SHP77 (cell line): ENCODE data around the gene MTTP.

Source experiments
- DNase-seq, 2 experiments: peaks; one replicate each; lab custom pipeline; 2025; lab: John Stamatoyannopoulos, UW

Gene MTTP

DNA sequence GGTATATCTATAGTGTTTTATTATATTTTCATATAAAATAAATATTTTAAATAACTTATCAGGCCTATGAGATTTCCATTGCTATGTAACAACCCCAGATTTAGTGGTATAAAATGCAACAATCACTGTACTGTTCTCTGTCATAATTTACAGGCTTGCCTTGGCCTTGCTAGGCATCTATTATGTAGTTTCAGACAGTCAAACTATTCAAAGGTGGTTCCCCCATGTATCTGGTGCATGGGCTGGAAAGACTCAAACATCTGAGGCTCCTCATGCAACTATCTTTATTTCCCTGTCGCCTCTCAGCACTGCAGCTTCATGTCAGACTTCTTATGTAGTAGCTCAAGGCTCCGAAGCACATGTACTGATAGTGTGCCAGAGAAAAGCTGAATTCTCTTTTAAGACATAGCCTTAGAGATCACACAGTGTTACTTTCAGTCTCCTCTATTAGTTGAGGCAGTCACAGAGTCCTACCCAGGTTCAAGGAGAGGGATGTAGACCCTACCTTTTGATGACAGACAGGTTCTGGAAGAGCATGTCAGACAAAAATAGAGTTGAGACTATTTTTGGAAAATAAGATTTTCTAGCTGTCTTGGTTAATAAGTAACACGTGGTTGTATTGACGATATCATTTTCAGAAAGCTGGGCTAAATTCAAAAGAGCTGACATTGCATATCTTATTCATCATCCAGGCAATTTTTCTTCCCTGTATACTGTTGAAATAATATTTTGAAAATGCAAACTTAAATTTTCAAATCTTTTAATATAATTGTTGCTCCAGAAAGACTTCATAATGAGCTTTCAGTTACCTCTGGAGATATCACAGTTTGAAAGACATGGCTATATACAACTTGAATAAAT is 19.4 kb downstream of the MTTP start:
- no peak for DNase-seq

DNA sequence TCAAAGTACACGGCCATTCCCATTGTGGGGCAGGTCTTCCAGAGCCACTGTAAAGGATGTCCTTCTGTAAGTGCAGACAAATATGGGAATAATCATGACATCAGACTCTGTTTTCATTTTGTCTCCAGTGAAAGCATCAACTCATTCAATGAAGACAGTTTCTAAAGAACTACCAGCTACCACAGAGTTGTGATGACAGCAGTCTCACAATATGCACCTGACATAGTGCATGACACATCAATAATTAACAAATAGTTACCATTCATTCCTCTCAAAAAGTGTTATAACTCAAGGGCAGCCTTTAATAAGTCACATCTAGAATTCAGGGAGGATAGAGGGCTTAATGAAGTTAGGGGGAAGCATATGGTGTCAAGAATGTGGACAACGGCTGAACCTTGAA is 20.2 kb downstream of the MTTP start:
- no peak for DNase-seq

DNA sequence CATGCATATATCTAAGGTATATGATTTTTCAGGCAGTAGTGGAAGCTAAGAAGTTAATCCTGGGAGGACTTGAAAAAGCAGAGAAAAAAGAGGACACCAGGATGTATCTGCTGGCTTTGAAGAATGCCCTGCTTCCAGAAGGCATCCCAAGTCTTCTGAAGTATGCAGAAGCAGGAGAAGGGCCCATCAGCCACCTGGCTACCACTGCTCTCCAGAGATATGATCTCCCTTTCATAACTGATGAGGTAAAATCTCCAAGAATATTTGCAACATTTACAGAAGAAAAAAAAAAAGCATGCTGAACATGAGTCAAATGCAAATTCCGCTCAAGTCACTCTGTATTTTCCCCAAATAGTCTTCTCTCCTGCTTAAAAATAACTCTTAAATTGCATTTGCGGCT is 32.1 kb downstream of the MTTP start:
- DNase-seq, result no peak

DNA sequence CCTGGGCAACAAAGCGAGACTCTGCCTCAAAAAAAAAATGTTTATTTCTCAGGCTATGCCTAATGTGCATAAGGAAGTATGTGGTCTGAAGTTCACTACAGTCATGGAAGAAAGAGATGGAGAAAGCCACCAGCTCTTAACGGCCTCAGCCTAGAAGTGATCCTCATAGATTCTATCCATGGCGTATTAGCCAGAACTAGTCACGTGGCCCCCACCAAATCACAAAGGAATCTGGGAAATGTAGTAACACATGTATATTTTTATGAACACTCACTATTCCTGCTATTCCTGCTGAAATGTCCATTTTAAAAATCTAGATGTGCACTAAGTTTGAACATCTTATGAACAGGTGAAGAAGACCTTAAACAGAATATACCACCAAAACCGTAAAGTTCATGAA is 33.8 kb downstream of the MTTP start:
- DNase-seq, result no peak

DNA sequence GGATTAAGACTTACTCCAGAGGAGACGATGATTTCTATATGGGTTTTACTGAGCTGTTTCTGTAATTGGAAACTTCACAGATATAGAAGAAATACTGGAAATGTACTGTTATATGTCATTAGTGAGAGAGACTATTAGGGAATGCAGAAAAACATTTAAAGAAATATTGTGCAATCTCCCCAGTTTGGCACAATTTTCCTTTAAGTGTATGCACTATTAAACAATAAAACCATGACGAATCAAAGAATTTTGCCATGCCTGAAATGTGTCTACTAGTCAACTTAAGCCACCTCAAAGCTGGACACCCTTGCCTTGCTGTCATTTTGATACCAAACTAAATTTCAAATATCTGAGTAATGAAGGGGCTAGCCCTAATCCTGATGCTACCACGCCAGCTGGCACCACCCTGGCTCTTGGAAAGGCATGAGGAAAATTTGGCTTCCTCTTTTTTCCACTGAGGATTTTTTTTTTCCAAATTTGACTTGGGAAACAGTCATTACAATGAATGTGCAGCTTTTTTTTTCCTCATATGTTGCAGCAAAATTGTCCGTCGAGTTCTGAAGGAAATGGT is 36.1 kb downstream of the MTTP start:
- DNase-seq, result no peak

- DNase-seq, result no peak
Measured at GRCh38 chr4:99612281-99612680, 37.7 kb downstream of the MTTP start.

DNA sequence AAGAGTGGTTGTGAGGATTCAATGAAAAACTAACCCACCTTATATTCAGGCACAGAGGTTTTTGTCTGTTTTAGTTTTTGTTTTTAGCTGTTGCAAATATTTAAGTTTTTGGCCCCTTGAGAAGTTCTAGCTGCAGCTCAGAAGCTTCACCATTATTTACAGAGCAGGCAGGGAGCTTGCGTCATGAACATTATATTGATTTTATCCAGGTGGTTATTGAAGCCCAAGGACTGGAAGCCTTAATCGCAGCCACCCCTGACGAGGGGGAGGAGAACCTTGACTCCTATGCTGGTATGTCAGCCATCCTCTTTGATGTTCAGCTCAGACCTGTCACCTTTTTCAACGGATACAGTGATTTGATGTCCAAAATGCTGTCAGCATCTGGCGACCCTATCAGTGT is 38.1 kb downstream of the MTTP start:
- no peak for DNase-seq

DNA sequence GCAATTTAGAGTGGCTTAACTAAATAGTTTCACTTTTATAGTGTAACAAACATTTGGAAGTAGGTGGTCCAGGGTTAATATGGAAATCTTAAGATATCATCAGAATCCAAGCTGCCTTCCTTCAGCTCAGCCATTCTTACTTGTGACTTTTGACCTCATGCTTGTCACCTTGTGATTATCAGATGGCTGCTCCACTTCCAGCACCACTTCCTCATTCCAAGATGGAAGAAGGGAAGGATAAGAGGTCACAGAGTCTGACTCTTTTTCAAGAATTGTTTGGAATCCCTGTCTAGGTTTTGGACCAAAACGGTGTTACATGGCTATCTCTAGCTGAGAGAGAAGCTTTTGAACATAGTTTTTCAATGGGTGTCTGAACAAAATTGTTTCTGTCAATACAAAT is 39.9 kb downstream of the MTTP start:
- DNase-seq, result no peak

DNA sequence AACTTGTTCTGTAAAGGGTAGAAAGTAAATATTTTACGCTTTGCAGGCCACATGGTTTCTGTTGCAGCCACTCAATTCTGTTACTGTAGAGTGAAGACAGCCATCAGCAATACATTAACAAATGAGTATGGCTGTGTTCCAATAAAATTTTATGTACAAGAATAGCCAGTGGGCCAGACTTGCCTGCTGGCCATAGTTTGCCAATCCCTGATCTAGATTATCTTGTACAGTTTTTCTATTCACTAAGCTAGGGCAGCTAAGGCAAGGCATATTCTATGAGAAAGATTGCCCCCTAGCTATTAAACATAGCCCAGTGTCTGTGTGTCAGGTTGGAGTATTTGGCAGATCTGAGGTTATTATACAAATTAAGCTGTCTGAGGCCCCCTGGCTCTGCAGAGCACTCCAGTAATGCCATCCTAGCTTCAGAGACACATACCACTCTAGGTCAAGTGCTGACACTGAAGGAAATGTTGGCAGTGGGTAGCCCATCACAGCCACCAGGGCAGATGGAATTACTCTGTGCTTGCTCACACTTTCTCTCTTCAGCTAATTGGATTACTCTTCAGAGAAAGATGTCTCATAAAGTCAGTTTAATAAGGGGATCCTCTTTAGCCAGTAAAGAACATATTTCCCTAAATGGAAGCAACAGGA is 40.7 kb downstream of the MTTP start:
- no peak for DNase-seq

DNA sequence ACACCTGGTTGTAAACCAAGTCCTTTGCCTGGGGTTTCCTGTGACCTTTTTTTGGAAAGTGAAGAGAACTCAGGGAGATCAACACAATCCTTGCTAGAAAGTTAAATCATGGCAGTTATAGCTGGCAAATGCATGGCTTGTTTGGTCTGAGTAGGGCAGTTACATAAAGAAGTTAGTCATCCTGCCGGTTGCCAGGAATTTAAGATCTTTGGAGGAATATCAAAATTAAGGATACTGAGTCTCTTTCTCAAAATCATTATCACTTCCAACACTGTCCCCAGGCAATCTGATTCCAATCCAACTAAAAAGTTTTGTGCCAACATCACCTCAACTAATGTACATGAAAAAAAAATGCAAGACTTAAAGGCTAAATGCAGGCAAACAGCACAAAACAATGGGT is 42.8 kb downstream of the MTTP start:
- DNase-seq, result no peak

DNA sequence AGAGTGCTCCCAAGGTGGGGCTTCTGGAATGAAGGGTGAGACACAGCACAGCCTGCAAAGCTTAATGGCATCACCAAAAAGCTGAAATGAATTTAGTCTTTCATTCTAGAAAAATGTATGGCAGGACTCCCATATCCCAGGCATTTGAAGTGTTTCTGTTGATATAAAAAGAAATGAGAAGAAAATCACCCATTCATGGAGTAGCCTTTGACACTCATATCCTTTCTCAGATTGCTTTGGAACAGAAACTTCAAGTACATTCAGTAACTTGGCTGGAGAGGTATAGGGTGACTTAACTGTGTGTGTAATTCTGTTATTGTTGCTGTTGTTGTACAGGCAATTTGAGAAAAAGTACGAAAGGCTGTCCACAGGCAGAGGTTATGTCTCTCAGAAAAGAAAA is 47.7 kb downstream of the MTTP start:
- no peak for DNase-seq

GRCh38 chr4:99624141-99624719 is 49.6 kb downstream of the MTTP start:
- DNase-seq, result no peak

DNA sequence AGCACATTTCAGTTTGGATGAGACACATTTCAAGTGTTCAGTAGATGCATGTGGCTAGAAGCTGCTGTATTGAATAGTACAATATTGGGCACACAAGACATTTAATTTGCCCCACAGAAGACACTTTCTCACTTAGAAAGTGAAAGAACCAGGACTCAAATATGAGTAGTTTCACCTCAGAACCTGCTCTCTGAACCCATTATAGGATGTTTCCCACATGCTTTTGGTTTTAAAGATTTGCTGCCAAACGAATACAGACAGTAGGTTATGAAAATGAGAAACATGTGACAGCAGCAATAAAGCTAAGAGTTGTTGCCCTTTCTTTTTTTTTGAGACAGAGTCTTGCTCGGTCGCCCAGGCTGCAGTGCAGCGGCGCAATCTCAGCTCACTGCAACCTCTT is 50.7 kb downstream of the MTTP start:
- no peak for DNase-seq

GRCh38 chr4:99628040-99628439 is 53.4 kb downstream of the MTTP start:
- DNase-seq, result no peak

GRCh38 chr4:99629962-99630554 is 55.4 kb downstream of the MTTP start:
- DNase-seq, result no peak

DNA sequence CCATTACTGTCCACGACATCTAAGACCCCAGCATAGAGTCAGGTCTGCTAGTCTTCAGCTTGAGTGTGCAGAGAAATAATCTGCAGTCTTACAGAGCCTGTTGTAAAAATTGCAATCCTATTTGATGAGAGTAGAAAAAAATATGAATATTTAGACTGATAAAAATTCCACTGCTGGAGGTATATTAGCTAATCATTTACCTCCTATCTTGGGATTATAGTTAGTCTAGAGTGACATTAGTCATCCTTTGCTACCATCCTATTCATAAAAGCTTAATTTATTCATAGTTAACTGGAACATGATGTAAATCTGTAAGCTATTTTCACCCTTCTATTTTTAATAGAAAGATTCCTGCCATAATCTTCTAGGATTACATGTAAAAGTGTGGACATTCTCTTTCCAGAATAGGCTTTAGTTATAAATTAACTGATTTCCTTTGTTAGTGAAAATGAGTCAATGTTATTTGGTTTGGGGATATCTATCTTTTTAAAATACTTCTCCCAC is 56.3 kb downstream of the MTTP start:
- DNase-seq, result no peak

GRCh38 chr4:99633772-99634171 is 59.1 kb downstream of the MTTP start:
- DNase-seq, result no peak

DNA sequence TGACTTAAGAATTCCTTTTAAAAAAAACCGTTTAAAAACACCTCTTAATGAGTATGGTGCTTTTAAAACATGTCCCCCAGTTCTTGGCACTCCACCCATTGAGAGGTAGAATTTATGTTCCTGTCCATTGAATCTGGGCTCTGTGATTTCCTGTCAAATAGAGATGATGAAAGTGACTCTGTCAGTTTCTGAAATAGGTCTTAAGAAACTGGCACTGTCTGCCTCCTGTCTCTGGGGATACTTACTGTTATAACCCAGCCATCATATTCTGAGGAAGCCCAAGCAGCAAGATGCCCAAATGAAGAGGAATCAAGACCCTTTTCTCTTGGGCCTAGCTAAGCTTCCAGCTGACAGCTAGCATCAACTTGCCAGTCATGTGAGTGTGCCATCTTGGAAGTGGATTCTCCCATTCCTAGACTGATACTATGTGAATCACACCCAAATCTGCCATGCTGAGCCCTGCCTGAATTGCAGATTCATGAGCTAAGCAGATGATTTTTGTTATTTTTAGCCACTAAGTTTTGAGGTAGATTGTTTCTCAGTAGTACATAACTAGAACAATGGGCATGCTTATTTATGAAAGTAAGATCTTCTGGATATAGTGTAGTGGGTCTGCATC is 60.2 kb downstream of the MTTP start:
- no peak for DNase-seq

DNA sequence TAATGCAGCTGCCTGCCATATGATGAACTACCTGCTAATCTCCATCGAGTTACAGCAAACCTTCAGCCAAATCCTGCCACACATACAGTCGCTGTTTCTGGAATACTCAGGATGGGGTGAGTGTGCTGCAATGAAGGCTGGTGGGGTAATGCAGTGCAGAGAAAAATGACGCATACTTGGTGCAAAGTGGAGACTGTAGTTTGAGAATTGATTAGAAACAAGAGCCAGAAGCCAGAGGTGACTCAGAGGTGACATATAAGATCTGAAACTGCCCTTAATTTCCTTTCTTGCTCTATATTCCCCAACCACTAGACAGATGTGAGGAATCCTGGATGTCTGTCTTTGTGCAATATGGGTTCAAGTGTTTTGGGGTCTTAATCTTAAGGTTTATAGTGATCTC is 61.0 kb downstream of the MTTP start:
- DNase-seq, result no peak

DNA sequence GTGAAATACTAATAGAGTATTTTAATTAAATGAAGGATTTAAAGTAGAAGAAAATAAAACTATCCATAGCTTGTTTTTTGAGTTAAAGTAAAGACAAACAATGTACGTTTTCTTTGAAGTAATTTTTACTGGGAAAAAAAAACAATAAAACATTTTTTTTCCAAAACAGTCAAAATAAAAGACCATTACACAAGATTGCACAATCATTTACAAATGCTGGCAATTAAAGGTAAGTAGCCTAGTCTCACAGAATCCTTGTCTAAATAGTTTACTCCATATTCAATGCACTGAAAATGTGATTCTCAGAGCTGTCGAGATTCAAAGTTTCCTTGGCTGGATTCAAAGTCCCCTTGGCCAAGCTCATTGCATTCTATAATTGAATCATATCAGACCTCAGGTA is 61.8 kb downstream of the MTTP start:
- no peak for DNase-seq

- DNase-seq, result no peak
Measured at GRCh38 chr4:99637174-99637573, 62.5 kb downstream of the MTTP start.

DNA sequence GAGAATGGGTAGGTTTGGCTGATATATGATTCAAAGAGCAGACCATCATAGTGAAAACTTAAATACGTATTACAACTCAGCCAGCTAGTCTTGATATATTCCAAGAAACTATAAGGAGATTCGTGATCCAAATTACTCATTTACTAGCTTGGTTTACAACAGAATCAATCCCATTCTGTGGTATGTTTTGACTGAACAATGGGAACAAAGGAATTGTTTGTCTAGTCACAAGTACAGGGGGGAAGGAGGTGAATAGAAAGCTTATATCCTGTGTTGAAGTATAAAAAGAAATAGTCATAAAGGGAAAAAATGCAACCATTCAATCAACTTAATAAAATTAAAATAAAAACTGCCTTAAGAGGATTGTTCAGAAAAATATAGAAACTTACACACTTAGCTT is 66.1 kb downstream of the MTTP start:
- no peak for DNase-seq
